ENCODE results near the gene DHDH.
"Not testable (repeated sequence)": the region's sequence is repeated elsewhere in the genome, so short reads cannot be mapped to it uniquely, and the experiment has no call there.

The DHDH gene

GRCh38 chr19:48918071-48918470 is 15.4 kb upstream of the DHDH start:
- no peak overlapping the region for H3K4me3 ChIP-seq (ENCODE audit: insufficient read length, low read depth)
- peaks cover 52% of the 10 kb centered on the region for H3K36me3 ChIP-seq (ENCODE audit: insufficient read depth, insufficient read length, low read length)

GRCh38 chr19:48918801-48919247 is 14.7 kb upstream of the DHDH start:
- no peaks in the 10 kb centered on the region for H3K4me1 ChIP-seq (ENCODE audit: insufficient read depth, insufficient read length)
- no peak overlapping the region for H3K4me3 ChIP-seq (ENCODE audit: insufficient read length, low read depth)
- DNase-seq (ENCODE audit: low read depth, low spot score), result no peak
- H3K27me3 ChIP-seq (ENCODE audit: insufficient read depth, insufficient read length), result no peaks in the 10 kb centered on the region
- H3K9ac ChIP-seq (ENCODE audit: insufficient read length, low read depth), result no peak overlapping the region
- peaks cover 48% of the 10 kb centered on the region for H3K36me3 ChIP-seq (ENCODE audit: insufficient read depth, insufficient read length, low read length)
- no peak for TF ChIP-seq ZNF274 (IDR thresholded peaks at IDR 0.05; ENCODE audit: low read depth, low read length)
- TF ChIP-seq SUZ12 (IDR thresholded peaks at IDR 0.05; ENCODE audit: extremely low read depth, insufficient read depth, insufficient read length), result no peak
- TF ChIP-seq YY1 (IDR thresholded peaks at IDR 0.05; ENCODE audit: insufficient read depth, insufficient read length), result no peak
- no peaks in the 10 kb centered on the region for H3K9me3 ChIP-seq (ENCODE audit: insufficient read depth, low read length)

More at GRCh38 chr19:48918071-48918470, 15.4 kb upstream of the DHDH start:
- no peak for DNase-seq (ENCODE audit: low read depth, low spot score)
- Histone ChIP-seq H3K27me3 (ENCODE audit: insufficient read depth, insufficient read length) (no peaks in the 10 kb centered on the region), H3K9me3 (ENCODE audit: insufficient read depth, low read length) (no peaks in the 10 kb centered on the region), H3K9ac (ENCODE audit: insufficient read length, low read depth) (no peak overlapping the region), H3K4me1 (ENCODE audit: insufficient read depth, insufficient read length) (no peaks in the 10 kb centered on the region)
- TF ChIP-seq SUZ12 (IDR thresholded peaks at IDR 0.05; ENCODE audit: extremely low read depth, insufficient read depth, insufficient read length) (no peak), ZNF274 (IDR thresholded peaks at IDR 0.05; ENCODE audit: low read depth, low read length) (no peak), YY1 (IDR thresholded peaks at IDR 0.05; ENCODE audit: insufficient read depth, insufficient read length) (no peak)

GRCh38 chr19:48919271-48919670 is 14.2 kb upstream of the DHDH start:
- H3K27me3 ChIP-seq (ENCODE audit: insufficient read depth, insufficient read length); H3K4me1 ChIP-seq (ENCODE audit: insufficient read depth, insufficient read length); H3K4me3 ChIP-seq (ENCODE audit: insufficient read length, low read depth); H3K9ac ChIP-seq (ENCODE audit: insufficient read length, low read depth); H3K9me3 ChIP-seq (ENCODE audit: insufficient read depth, low read length); DNase-seq (ENCODE audit: low read depth, low spot score): not testable (repeated sequence)
- H3K36me3 ChIP-seq (ENCODE audit: insufficient read depth, insufficient read length, low read length), result peaks cover 48% of the 10 kb centered on the region

- Histone ChIP-seq H3K4me3 (ENCODE audit: insufficient read length, low read depth) (no peak overlapping the region), H3K36me3 (ENCODE audit: insufficient read depth, insufficient read length, low read length) (peaks cover 42% of the 10 kb centered on the region), H3K9ac (ENCODE audit: insufficient read length, low read depth) (no peak overlapping the region), H3K9me3 (ENCODE audit: insufficient read depth, low read length) (no peaks in the 10 kb centered on the region), H3K4me1 (ENCODE audit: insufficient read depth, insufficient read length) (no peaks in the 10 kb centered on the region), H3K27me3 (ENCODE audit: insufficient read depth, insufficient read length) (no peaks in the 10 kb centered on the region)
- TF ChIP-seq YY1 (IDR thresholded peaks at IDR 0.05; ENCODE audit: insufficient read depth, insufficient read length), result no peak
- TF ChIP-seq ZNF274 (IDR thresholded peaks at IDR 0.05; ENCODE audit: low read depth, low read length), result no peak
- no peak for TF ChIP-seq SUZ12 (IDR thresholded peaks at IDR 0.05; ENCODE audit: extremely low read depth, insufficient read depth, insufficient read length)
- no peak for DNase-seq (ENCODE audit: low read depth, low spot score)
Measured at GRCh38 chr19:48920949-48921348, 12.6 kb upstream of the DHDH start.

- no peak for TF ChIP-seq SUZ12 (IDR thresholded peaks at IDR 0.05; ENCODE audit: extremely low read depth, insufficient read depth, insufficient read length)
- H3K27me3 ChIP-seq (ENCODE audit: insufficient read depth, insufficient read length), result no peaks in the 10 kb centered on the region
- H3K36me3 ChIP-seq (ENCODE audit: insufficient read depth, insufficient read length, low read length), result peaks cover 42% of the 10 kb centered on the region
- no peak overlapping the region for H3K4me3 ChIP-seq (ENCODE audit: insufficient read length, low read depth)
- no peak for DNase-seq (ENCODE audit: low read depth, low spot score)
- no peaks in the 10 kb centered on the region for H3K4me1 ChIP-seq (ENCODE audit: insufficient read depth, insufficient read length)
- H3K9me3 ChIP-seq (ENCODE audit: insufficient read depth, low read length), result no peaks in the 10 kb centered on the region
- H3K9ac ChIP-seq (ENCODE audit: insufficient read length, low read depth), result no peak overlapping the region
Measured at GRCh38 chr19:48921721-48922500, 11.6 kb upstream of the DHDH start.

- DNase-seq (ENCODE audit: low read depth, low spot score), result no peak
- H3K9me3 ChIP-seq (ENCODE audit: insufficient read depth, low read length), result no peaks in the 10 kb centered on the region
- H3K9ac ChIP-seq (ENCODE audit: insufficient read length, low read depth), result no peak overlapping the region
- TF ChIP-seq YY1 (IDR thresholded peaks at IDR 0.05; ENCODE audit: insufficient read depth, insufficient read length) (no peak), ZNF274 (IDR thresholded peaks at IDR 0.05; ENCODE audit: low read depth, low read length) (no peak)
- H3K36me3 ChIP-seq (ENCODE audit: insufficient read depth, insufficient read length, low read length), result peaks cover 42% of the 10 kb centered on the region
- H3K27me3 ChIP-seq (ENCODE audit: insufficient read depth, insufficient read length), result no peaks in the 10 kb centered on the region
- H3K4me3 ChIP-seq (ENCODE audit: insufficient read length, low read depth), result no peak overlapping the region
- H3K4me1 ChIP-seq (ENCODE audit: insufficient read depth, insufficient read length), result no peaks in the 10 kb centered on the region
Measured at GRCh38 chr19:48922548-48923490, 10.7 kb upstream of the DHDH start.

GRCh38 chr19:48925240-48925843 is 8.2 kb upstream of the DHDH start:
- TF ChIP-seq YY1 (IDR thresholded peaks at IDR 0.05; ENCODE audit: insufficient read depth, insufficient read length), result no peak
- TF ChIP-seq SUZ12 (IDR thresholded peaks at IDR 0.05; ENCODE audit: extremely low read depth, insufficient read depth, insufficient read length), result no peak
- no peak for TF ChIP-seq ZNF274 (IDR thresholded peaks at IDR 0.05; ENCODE audit: low read depth, low read length)
- H3K9ac ChIP-seq (ENCODE audit: insufficient read length, low read depth), result no peak overlapping the region
- peaks cover 25% of the 10 kb centered on the region for H3K36me3 ChIP-seq (ENCODE audit: insufficient read depth, insufficient read length, low read length)

GRCh38 chr19:48925890-48926289 is 7.6 kb upstream of the DHDH start:
- H3K9ac ChIP-seq (ENCODE audit: insufficient read length, low read depth); H3K9me3 ChIP-seq (ENCODE audit: insufficient read depth, low read length); H3K27me3 ChIP-seq (ENCODE audit: insufficient read depth, insufficient read length); H3K4me3 ChIP-seq (ENCODE audit: insufficient read length, low read depth); DNase-seq (ENCODE audit: low read depth, low spot score); H3K4me1 ChIP-seq (ENCODE audit: insufficient read depth, insufficient read length): not testable (repeated sequence)
- peaks cover 22% of the 10 kb centered on the region for H3K36me3 ChIP-seq (ENCODE audit: insufficient read depth, insufficient read length, low read length)

More at GRCh38 chr19:48925240-48925843, 8.2 kb upstream of the DHDH start:
- Histone ChIP-seq H3K4me3 (ENCODE audit: insufficient read length, low read depth) (no peak overlapping the region), H3K9me3 (ENCODE audit: insufficient read depth, low read length) (no peaks in the 10 kb centered on the region), H3K27me3 (ENCODE audit: insufficient read depth, insufficient read length) (no peaks in the 10 kb centered on the region), H3K4me1 (ENCODE audit: insufficient read depth, insufficient read length) (no peaks in the 10 kb centered on the region)
- no peak for DNase-seq (ENCODE audit: low read depth, low spot score)
